RPMI7951 (cell line): ENCODE measurements around the gene ADCY7. TPM values are rescaled to one million over a fixed set of nuclear protein-coding genes. Genes with fewer than 3 reads are reported as not detected.

ENCODE experiments used
- DNase-seq: peaks from one replicate; pipeline ENCODE4 v3.0.0-alpha.2; 2012; ENCODE audit warnings: low read depth
- total RNA-seq: library from RNA; depleted of rRNA; stranded (reverse); fragments of >200 nt; shearing (Covaris generic); gene quantifications from 2 replicates; pipeline ENCODE4 v1.2.3, GENCODE V29; 2014

Gene ADCY7
- total RNA-seq, 1 experiment from 2014 or later: 24.6 TPM

DNA sequence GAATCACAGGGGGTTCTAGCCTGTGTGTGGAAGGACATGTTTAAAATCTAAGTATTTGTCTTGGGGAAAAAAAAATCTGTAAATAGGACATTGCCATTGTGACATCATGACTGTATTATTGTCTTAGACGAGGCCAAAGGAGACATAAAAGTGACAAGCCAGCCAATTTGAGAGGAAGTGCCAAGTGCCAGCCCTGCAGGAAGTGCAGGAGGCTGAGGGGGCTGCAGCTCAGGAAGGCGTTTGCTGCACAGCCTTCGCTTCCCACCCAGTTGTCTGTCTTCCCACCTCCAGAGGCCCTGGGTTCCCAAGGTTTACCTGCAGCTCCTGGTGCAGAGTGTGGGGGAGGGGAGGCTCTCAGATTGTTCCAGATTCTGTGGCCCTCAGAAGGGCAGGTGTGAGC is 1.3 kb downstream of the ADCY7 start:
- DNase-seq: no peak

DNA sequence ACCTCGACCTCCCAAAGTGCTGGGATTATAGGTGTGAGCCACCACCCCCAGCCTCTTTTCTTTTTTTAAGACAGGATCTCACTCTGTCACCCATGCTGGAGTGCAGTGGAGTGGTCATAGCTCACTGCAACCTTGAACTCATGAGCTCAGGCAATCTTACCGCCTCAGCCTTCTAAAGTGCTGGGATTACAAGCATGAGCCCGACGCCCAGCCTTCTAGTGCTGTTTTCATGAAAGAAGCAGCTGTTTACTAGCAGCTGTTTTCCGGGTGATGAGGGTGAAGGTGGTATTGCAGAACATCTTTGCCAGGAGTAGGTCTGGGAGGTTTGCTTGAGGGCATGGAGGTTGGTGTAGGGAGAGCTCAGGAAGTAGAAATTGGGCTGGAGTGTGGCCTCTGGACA is 2.0 kb downstream of the ADCY7 start:
- no peak for DNase-seq

DNA sequence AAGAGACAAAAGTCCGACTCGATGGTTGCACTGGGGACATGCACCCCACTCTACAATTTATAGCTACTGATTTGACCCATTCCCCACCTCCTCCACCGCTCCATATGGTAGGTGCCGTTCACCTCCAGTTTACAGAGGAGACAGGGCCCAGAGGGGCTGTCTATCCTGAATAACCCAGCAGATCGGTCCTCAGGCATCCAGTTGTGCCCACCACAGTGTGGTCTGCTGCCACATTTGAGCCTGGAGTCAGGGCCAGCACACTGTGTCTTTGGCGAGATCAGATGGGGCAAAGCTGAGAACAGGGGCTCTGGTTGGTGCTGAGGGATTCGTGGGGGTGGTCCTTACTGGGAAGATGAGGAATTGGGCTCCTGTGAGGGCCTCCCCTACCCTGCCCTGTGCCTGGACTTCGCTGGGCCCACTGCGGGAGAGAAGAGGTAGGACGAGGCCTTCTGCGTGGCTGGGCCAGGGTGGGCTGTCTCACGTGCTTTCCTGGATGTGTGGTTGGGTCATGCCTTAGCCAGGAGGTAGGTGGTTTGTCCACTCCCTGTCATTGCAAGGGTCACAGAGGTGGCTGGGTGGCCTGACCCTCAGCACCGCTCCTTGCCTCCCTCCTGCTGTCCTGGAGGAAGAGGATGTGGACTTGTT is 2.8 kb downstream of the ADCY7 start:
- no peak for DNase-seq

DNA sequence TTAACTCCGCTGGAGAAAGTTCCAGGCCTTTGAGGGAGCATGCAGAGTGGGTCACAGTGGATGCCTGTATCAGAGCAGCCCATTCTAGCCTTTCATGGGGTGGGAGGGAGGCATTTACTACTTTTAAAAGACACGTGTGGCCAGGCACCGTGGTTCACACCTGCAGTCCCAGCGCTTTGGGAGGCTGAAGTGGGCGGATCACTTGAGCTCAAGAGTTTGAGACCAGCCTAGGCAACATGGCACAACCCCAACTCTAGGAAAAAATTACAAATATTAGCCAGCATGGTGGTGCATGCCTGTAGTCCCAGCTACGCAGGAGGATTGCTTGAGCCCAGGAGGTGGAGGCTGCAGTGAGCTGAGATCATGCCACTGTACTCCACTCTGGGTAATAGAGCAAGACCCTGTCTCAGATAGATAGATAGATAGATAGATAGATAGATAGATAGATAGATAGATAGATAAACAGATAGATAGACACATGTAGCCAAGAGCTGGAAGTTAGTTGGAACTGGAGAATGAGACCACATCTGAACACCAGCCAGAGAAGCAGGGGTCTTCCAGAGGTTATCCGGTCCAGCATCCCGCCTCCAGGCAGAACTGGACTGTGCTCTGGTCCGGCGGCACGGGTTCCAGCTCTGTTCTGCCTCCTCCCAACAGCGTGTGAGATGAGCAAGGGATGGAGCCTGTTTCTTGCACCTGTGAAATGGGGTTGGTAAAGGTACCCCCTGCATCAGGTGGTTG is 3.6 kb downstream of the ADCY7 start:
- DNase-seq: no peak

DNA sequence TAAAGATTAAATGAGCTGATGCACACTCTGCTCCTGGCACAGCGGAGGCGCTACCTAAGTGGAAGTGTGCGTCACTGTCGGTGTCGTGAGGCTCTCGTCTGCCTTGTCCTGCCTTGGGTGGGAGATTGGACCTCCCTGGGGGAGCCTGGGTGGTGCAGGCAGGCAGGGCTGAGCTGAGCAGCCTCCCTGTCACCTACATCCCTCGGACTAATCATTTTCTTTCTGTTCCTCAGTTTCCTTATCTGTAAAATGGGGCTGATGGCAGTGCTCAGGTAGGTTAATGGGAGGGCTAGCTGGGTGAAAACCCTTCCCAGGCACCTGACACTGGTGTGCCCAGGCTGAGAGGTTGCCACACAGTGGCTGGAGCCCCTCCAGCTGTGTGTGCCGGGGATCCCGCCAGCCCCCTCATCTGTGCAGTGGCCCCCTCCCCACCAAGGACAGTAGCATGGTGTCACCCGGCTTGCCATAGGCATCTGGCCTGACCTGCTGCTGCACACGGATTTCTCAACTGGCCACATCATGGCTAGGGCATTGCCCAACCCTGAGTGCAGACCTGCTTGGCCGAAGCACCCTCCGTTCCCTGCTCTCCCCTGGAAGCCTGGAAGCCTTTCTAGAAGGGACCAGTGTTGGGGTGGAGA is 4.3 kb downstream of the ADCY7 start:
- no peak for DNase-seq

DNA sequence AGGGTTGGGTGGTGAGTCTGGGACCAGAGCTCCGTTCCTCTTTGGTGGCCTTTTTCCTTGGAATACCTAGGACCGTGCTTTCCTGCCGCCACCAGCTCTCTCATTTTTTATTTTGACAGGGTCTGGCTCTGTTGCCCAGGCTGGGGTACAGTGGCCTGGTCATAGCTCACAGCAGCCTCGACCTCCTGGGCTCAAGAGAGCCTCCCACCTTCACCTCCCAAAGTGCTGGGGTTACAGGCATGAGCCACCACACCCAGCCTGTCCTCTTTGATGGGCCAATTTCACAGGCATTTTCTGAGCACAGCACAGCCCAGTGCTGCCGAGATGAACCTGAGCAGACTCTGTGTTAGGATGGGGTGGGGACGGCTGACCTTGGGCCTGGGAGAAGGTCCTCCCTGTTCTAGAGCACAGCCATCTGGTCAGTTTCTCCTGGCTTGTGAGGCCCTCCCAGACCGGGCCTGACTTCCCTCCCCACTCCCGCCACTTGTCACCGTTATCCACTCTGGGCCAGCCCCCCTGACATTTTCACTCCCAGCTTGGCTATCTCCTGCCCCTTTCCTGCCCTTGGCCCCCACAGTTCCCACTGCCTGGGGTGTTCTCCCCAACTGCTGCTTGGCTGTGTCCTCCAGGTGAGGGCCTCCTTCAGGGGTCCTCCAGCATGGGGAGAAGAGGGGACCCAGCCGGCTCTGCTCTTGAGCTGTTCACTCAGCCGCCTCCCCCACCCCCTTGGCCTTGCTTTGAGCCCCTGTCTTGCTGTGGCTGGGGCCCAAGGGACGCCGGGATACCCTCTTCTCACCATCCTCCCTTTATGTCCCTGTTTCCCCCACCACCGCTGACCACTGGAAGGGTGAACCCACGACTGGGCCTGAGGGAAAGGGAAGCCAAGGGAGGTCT is 5.0 kb downstream of the ADCY7 start:
- DNase-seq: no peak

DNA sequence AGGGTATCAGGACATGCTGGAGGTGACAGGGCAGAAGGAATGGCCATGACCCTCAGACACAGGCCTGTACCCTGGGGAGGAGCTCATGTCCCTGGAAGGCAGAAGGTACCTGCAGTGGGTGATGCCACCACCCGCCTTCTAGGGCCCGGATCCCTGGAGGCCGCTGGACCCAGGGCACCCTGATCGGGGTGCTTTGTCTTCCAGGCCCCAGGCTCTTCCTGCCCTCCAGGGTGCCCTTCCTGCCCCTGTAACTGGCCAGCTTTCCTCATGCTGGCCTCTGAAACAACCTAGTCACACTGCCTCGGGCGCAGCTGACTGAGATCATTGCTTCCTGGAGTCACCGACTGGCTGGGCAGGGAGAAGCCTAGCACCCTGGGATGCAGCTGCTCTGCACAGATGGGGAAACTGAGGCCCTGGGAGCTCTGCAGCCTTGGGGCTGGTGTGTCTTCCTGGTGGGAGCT is 5.8 kb downstream of the ADCY7 start:
- DNase-seq: peak; percentile 36

DNA sequence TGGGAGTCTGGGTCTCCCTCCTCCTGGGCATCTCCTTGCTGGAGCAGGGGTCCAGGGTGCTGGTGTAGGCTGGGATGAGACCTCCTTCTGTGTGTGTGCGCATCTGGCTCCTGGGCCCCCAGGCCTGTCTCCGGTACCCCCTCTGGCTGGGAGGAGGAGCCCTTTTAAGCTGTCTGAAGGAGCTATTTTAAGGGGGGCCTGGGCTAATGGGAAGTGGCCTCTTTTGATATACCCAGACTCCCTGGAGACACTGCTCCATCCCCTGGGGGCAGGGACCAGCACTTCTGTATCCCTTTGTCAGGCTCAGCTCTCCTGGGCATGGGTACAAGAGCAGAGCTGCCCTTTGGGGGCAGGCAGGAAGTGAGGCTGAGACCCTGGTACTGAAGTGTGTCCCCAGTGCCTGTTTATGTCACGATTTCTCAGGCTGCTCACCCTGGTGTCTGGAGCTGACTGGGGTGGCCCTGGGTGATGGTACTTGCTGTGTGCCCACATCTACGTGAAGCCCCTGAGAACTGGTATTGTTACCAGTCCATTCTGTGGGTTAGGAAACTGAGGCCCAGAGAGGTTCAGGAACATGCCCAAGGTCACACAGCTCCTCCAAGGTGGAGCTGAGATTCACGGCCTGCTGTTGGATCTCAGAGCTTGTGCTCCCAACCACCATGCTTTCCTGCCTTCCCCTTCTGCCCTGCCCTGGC is 6.5 kb downstream of the ADCY7 start:
- DNase-seq: no peak

DNA sequence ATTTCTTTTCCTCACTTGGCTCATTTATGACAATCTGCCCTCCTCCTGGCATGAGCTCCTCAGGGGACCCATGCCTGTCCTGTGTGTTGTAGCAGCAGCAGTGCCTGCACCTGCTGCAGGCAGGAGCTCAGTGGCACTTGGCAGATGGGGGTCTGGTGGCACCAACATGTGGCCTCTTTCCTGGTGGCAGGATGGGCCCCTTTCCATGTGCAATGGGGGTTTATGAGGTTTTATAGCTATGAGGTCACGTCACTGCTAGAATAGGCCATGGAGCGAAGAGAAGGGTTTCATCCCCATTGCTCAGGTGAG is 7.0 kb downstream of the ADCY7 start:
- DNase-seq: no peak

DNA sequence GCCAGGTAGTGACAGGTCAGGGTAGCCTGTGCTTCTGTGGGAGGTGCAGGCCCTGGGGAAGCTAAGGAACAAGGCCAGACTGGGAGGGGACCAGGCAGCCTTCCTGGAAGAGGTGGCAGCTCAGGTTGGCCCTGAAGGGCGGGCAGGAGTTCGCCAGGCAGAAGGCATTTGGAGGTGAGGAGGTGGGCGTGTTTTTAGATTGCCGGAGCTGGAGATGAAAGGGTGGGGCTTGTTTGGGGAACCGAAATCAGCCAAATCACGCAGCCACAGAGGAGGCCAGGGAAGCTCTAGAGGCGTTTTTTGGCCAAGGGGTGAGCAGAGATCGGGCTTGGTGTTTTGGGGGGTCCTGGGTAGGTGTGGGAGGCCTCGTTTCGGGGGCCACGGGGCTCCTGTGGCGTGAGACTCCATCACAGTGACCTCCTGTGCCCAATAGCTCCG is 7.6 kb downstream of the ADCY7 start:
- DNase-seq: no peak

DNA sequence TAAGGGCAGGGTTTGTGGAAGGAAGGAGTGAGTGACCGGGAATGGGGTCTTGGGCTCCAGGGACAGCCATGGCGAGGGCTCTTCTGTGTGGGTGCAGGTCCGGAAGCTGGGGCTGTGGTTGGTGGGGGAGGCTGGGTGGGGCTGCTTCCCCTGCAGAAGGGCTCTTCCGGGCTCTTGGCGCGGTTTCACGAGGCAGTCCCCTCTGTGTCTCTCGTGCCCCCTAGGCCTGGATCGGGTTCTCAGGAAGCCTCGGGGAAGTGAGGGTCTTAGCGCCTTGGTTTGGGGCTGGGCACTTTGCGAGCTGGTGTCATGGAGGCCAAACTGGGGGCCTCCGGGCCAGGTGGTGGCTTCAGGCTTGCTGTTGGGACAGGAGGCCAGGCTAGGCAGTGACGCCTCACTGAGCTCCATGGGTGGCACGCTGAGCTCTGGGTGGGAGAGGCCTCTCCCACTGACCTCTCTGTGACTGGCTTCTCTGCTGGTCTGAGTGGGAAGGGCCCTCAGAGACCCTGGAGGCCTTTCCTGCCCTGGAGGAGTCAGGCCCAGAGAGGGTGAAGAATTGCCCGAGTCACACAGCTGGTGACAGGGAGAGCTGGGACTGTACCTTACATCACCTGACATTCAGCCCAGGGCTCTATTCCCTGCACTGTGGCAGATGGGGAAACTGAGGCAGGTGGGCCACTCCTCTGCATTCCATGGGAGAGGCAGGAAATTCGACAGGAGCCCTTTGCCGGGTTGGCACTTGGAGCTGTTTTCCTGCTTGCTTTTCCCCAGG is 8.2 kb downstream of the ADCY7 start:
- no peak for DNase-seq

DNA sequence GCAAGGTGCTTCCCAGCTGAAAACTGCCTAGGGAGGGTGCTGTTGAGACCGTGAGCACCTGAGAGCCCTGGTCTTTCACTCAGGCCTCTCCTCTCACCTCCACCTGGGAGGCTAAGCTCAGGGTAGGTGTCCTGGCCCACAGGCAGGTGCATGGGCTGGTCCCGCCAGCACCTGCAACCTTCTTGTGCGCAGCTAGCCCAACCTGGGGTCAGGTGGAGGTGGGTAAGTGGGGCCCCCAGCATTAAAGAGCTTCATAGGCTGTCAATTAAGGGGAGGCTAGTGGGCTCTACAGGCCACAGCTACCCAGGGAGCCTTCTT is 8.7 kb downstream of the ADCY7 start:
- no peak for DNase-seq

DNA sequence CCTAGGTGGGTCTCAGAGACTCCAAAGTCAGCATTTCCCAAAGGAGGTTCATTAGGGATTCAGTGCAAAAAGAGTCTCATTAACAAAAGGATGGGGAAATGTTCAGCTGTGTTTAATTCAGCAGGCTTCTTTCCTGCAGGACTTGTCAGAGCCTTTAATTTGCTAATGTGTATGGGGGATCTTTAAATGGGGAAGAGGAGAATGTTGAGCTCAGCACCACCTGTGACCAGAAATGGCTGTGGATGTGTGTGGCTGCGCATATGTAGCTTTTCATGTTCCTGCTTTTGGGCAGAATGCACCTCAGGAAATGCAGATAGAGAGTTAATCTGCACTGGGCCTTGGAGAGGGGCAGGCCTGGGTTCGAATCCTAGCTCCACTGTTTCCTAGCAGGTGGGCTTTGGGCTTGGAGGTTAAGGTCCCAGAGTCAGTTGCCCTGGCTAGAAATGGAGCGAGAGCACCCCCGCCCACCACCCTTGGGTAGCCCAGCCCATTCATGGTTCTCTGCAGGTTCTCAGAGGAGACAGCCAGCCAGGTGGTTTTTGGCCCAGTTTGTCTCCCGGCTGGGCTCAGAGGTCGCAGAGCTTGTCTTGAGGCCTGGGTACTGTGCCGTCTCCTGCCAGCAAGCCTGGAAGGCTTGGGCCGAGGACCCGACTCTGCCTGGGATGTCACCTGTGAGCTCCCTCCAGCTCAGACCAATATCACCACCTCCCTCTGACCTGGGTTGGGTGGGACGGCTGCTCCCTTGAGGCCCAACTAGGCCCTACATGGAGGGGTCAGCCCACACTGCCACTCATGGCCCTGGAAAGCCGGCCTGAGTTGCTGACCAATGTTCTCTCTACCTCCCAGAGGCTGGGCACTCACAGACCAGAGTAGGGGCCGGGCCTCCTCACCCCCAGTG is 9.3 kb downstream of the ADCY7 start:
- no peak for DNase-seq

DNA sequence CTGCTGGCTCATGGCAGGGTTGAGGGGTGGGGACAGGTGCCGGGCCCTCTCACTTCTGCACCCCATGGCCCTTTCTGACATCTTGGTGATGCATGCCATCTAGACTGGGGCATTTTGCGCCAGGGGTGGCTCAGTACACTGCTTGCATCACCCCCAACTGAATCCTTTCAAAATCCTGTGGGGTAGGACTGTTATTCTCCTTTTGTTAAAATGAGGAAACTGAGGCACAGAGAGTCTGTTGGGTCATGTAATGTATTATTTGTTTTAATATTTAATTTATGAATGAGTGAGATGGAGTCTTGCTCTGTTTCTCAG is 9.9 kb downstream of the ADCY7 start:
- no peak for DNase-seq

DNA sequence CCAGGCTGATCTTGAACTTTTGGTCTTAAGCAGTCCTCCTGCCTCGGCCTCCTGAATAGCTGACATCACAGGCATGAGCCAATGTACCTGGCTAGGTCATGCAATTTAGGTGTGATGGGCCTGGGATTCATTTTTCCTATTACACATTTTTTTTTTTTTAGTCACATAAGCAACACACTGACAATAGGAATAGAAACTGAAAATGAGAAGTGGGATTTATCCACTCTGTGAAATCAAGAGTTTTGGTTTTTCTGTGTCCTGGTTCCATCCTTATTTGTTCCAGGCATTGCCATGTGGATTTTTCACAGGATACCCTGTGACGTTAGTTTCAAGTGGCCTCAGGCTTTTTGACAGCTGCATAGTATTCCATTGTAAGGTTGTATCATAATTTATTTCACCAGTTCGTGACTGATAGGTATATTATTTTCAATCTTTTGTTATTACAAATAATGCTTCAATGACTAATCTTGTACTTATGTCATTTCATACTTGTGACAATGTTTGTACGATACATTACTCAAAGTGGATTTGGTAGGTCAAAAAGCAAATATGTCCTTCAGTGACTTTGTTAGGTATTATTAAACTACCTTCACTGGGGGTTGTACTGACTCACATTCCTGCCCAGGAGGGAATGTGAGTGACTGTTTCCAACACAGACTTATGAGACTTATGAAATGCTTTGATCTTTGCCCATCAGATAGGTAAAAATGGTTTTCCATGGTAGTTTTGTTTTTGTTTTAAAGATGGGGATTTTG is 10.6 kb downstream of the ADCY7 start:
- no peak for DNase-seq

DNA sequence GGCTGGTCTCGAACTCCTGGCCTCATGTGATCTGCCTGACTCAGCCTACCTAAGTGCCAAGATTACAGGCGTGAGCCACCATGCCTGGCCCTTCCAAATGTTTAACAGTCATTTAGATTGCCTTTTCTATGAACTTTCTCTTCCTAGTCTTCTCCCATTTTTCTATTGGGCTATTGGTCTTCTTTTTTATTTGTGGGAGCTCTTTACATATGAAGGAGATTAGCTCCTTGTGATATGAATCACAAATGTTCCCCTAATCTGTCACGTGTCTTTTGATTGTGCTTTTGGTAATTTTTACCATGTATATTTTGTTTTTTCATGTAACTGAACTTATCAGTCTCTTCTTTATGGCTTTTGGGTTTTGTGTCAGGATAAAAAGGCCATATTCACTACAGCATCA is 11.9 kb downstream of the ADCY7 start:
- DNase-seq: no peak

DNA sequence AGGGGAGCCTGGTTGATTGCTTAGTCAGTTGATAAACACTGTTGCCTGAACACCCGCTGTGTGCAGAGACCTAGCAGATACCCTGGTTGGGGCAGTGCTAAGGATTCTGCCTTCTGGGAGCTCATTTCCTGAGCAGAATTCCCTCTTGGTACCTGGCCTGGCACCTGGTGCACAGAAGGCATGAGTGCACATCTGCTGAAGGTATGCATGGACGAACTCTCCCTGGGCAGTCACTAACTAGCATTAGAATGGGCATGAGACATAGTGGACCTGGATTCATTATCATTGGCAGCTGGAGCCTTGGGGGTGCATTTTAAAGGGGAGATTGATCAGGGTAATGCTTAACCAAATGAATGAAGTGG is 13.1 kb downstream of the ADCY7 start:
- DNase-seq: no peak

DNA sequence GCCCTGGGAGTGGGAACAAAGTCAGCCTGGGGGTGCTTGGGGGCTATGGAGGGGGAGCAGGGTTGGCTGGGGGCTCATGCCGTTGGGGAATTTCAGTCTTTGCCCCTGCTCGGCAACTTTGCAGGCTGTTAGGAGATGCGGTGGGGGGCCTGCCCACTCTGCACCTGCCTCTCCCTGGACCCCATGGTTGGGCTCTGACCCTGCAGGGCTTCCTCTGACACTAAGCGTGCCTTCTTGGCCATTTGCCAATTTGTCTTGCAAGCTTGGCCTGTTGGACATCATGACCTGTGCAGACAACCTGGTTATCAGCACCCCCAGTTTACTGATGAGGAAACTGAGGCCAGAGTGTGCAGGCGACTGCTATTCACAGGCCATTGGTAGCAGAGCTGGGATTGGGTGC is 14.6 kb downstream of the ADCY7 start:
- DNase-seq: no peak

DNA sequence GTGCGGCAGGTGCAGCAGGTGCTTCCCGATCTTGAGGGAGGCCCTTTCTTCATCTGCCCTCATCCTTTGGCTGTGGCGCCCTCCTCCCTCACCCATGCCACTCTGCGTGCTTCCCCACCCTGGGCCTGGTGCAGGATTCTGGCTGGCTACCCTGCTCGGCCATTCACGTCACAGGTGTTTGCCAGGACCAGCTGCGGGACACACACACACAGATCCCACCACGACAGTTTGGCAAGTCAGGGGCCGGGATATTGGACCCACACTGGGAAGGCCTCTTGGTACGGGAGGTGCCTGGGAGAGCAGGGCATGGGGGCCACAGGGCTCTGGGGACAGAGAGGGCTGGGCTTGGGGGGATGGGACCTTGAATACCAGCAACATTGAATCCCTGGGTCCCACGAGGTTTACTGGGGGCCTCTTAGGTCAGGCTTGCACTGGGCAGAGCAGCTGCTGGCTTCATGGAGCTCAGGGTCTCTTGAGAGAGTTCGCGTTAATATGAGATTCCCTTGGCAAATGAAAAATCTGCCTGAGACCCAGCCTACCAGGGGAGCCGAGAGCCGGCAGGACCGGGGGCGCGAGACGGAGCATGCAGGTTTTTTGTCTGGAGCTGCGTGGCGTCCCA is 15.1 kb downstream of the ADCY7 start:
- no peak for DNase-seq
